Endodermal cell (in vitro differentiated cells): ENCODE measurements around the gene TEX22. TPM values are rescaled to one million over a fixed set of nuclear protein-coding genes. Genes with fewer than 3 reads are reported as not detected.

Experiments used
- DNase-seq: peaks from one replicate; pipeline ENCODE4 v3.0.0-alpha.2; 2017
- H3K27ac ChIP-seq: 2 replicates; pipeline ENCODE4 v1.5.1; 2013; ENCODE audit warnings: mild to moderate bottlenecking, low read depth, low read length, moderate library complexity
- H3K27me3 ChIP-seq: 2 replicates; pipeline ENCODE4 v1.6.1; 2013; ENCODE audit warnings: mild to moderate bottlenecking, low read length, moderate library complexity; ENCODE audit not compliant: insufficient read depth, control insufficient read depth, poor library complexity, severe bottlenecking
- H3K36me3 ChIP-seq: 2 replicates; pipeline ENCODE4 v1.7.0; 2013; ENCODE audit warnings: mild to moderate bottlenecking, low read length, moderate library complexity; ENCODE audit not compliant: control insufficient read depth, insufficient read depth
- H3K4me1 ChIP-seq: one replicate; pipeline ENCODE4 v1.7.0; 2013; ENCODE audit warnings: low read length; ENCODE audit not compliant: control insufficient read depth, insufficient read depth
- H3K4me3 ChIP-seq: 2 replicates; pipeline ENCODE4 v1.5.1; 2013; ENCODE audit warnings: mild to moderate bottlenecking, low read length, moderate library complexity
- H3K9ac ChIP-seq: 2 replicates; pipeline ENCODE4 v1.6.1; 2013; ENCODE audit warnings: mild to moderate bottlenecking, low read length, moderate library complexity; ENCODE audit not compliant: poor library complexity, severe bottlenecking; ENCODE audit errors: extremely low read depth
- H3K9me3 ChIP-seq: 2 replicates; pipeline ENCODE4 v1.6.1; 2013; ENCODE audit warnings: mild to moderate bottlenecking, low read length, moderate library complexity; ENCODE audit not compliant: control insufficient read depth
- H3K27ac Mint-ChIP-seq: 2 replicates; pipeline ENCODE4 v1.8.0; 2020; ENCODE audit warnings: mixed read lengths
- H3K27me3 Mint-ChIP-seq: 2 replicates; pipeline ENCODE4 v1.8.0; 2021; ENCODE audit warnings: mild to moderate bottlenecking, mixed read lengths; ENCODE audit not compliant: insufficient read depth
- H3K36me3 Mint-ChIP-seq: 2 replicates; pipeline ENCODE4 v1.8.0; 2020; ENCODE audit warnings: low read depth, mixed read lengths
- H3K4me1 Mint-ChIP-seq: 2 replicates; pipeline ENCODE4 v1.8.0; 2020; ENCODE audit warnings: mixed read lengths
- H3K4me3 Mint-ChIP-seq: 2 replicates; pipeline ENCODE4 v1.8.0; 2020; ENCODE audit warnings: mild to moderate bottlenecking, moderate library complexity, mixed read lengths
- H3K9me3 Mint-ChIP-seq: 2 replicates; pipeline ENCODE4 v1.8.0; 2020; ENCODE audit warnings: mild to moderate bottlenecking, mixed read lengths
- CTCF ChIP-seq: fragments of 200-600 bp; sonication (generic); conservative IDR thresholded peaks from 2 replicates; pipeline ENCODE4 v1.5.0; 2021; ENCODE audit warnings: antibody characterized with exemption, mild to moderate bottlenecking
- WGBS, 2 experiments: methylation state at CpG; one replicate each; pipeline versions ENCODE4 v1.1.5 to v1.1.7; 2013; ENCODE audit warnings: missing lambda C conversion rate in 2 of 2, mixed read lengths in 1 of 2; ENCODE audit not compliant: insufficient coverage in 1 of 2, insufficient read length in 1 of 2; 5-methylcytosine and 5-hydroxymethylcytosine counted together
- total RNA-seq, 2 donors: library from RNA; stranded (reverse); fragmentation: NEBNext Ultra II Directional in 1 of 2; extraction: Animal tissue kit (Norgen Biotek cat#: 25700) in 1 of 2; gene quantifications; 2 replicates in 1 of 2; 3 replicates in 1 of 2; pipeline ENCODE4 v1.2.1, GENCODE V29; 2021

Gene TEX22
- total RNA-seq, 2 donors from 2014 or later: 1.9 to 3.5 TPM

- H3K9me3 ChIP-seq: no peaks in the 10 kb centered on the region
- no peaks in the 10 kb centered on the region for H3K27me3 ChIP-seq
- no peak overlapping the region for H3K4me3 ChIP-seq
- H3K4me3 Mint-ChIP-seq: no peak overlapping the region
- TF ChIP-seq CTCF: no peak
- no peak overlapping the region for H3K27ac Mint-ChIP-seq
- H3K9me3 Mint-ChIP-seq: no peaks in the 10 kb centered on the region
- no peaks in the 10 kb centered on the region for H3K4me1 Mint-ChIP-seq
- no peaks in the 10 kb centered on the region for H3K4me1 ChIP-seq
- H3K9ac ChIP-seq: no peak overlapping the region
- DNase-seq: no peak
- H3K27me3 Mint-ChIP-seq: no peaks in the 10 kb centered on the region
- peaks cover 30% of the 10 kb centered on the region for H3K36me3 ChIP-seq
- no peak overlapping the region for H3K27ac ChIP-seq
- H3K36me3 Mint-ChIP-seq: peaks cover 32% of the 10 kb centered on the region
- WGBS, 2 experiments: 97 to 100% methylated on average over 8 to 9 of the region's 9 CpGs
Measured at GRCh38 chr14:105440992-105441391, 42.7 kb downstream of the TEX22 start.

- WGBS, 2 experiments: 83 to 85% methylated on average over 16 to 17 of the region's 17 CpGs
- Mint-ChIP-seq H3K27me3 (no peaks in the 10 kb centered on the region), H3K4me1 (no peaks in the 10 kb centered on the region), H3K9me3 (no peaks in the 10 kb centered on the region), H3K27ac (no peak overlapping the region), H3K36me3 (peaks cover 24% of the 10 kb centered on the region), H3K4me3 (no peak overlapping the region)
- DNase-seq: no peak
- H3K27me3 ChIP-seq: no peaks in the 10 kb centered on the region
- no peak for TF ChIP-seq CTCF
- H3K9ac ChIP-seq: no peak overlapping the region
- no peaks in the 10 kb centered on the region for H3K4me1 ChIP-seq
- peaks cover 25% of the 10 kb centered on the region for H3K36me3 ChIP-seq
- no peaks in the 10 kb centered on the region for H3K9me3 ChIP-seq
- H3K27ac ChIP-seq: no peak overlapping the region
- H3K4me3 ChIP-seq: no peak overlapping the region
Measured at GRCh38 chr14:105442125-105442524, 43.8 kb downstream of the TEX22 start.

- no peaks in the 10 kb centered on the region for H3K4me1 ChIP-seq
- Mint-ChIP-seq H3K4me3 (no peak overlapping the region), H3K36me3 (peaks cover 24% of the 10 kb centered on the region), H3K4me1 (no peaks in the 10 kb centered on the region), H3K27me3 (no peaks in the 10 kb centered on the region), H3K27ac (no peak overlapping the region), H3K9me3 (no peaks in the 10 kb centered on the region)
- DNase-seq: no peak
- H3K27me3 ChIP-seq: no peaks in the 10 kb centered on the region
- TF ChIP-seq CTCF: no peak
- 85 to 99% methylated on average over 9 to 12 of the region's 12 CpGs for WGBS, 2 experiments
- H3K9ac ChIP-seq: no peak overlapping the region
- H3K9me3 ChIP-seq: no peaks in the 10 kb centered on the region
- H3K27ac ChIP-seq: no peak overlapping the region
- no peak overlapping the region for H3K4me3 ChIP-seq
- H3K36me3 ChIP-seq: peaks cover 25% of the 10 kb centered on the region
Measured at GRCh38 chr14:105442834-105443233, 44.5 kb downstream of the TEX22 start.
